HUDEP-2 (cell line): ENCODE data around the gene TNFAIP8.
"Not testable (repeated sequence)": the region's sequence is repeated elsewhere in the genome, so short reads cannot be mapped to it uniquely, and the experiment has no call there.

Source experiments
- DNase-seq, 76 experiments: peaks; one replicate each; lab custom pipeline; 2025; ENCODE audit not compliant: unreplicated experiment in 76 of 76; lab: John Stamatoyannopoulos, UW

The TNFAIP8 gene

DNA sequence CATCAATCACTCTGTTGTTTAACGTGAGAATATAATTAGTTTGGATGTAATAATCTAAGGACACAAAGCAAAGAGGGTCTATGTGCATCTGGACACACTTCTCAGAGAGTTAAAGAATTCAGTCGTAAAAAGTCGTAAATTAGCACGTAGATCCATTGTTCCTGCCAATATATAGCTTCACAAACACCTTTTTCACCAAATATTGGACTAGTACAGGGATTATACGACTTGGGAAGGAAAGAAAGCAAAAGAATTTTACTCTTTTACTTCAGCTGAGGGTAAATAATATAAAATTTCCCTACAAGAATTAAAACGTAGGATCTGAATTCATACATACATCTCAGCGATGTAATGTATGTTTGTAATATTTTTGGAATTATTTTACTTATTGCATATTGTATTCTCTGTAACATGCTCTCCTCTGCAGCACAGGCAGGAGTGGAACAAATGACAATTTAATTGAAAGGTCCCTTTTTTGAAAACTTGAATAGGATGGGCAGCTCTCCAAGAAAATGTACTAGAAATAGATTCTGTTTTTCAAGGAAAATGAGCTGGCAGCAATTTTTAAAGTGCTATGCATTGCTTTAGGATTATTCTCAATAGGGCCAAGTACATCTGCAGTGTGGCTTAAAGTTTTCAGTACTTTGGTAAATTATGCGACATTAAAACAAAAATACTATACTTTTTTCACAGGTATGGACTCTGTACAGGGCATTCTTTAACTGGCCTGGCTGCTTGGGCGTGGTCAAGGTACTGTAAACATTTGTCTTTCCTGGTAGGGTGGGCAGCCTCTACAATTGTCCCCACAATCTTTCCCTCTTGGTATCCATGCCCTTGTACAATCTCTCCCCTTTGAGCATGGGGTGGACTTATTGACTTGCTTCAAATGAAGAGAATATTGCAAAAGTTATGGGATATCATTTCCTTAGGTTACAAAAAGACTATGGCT lies 56.7 kb downstream of the TNFAIP8 start:
- DNase-seq = no peak

DNA sequence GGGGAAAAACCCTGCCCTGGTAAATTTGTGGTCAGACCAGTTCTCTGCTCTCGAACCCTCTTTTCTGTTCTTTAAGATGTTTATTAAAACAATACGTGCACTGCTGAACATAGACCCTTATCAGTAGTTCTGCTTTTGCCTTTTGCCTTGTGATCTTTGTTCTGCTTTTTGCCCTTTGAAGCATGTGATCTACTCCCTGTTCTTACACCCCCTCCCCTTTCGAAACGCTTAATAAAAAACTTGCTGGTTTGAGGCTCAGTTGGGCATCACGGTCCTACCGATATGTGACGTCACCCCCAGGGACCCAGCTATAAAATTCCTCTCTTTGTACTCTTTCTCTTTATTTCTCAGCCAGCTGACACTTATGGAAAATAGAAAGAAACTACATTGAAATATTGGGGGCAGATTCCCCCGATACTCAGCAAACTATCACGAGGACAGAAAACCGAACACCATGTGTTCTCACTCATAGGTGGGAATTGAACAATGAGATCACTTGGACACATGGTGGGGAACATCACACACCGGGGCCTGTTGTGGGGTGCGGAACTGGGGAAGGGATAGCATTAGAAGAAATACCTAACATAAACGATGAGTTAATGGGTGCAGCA lies 58.4 kb downstream of the TNFAIP8 start:
- DNase-seq = peak in 8 of 76 experiments; percentile 15 to 58 (median 34)

DNA sequence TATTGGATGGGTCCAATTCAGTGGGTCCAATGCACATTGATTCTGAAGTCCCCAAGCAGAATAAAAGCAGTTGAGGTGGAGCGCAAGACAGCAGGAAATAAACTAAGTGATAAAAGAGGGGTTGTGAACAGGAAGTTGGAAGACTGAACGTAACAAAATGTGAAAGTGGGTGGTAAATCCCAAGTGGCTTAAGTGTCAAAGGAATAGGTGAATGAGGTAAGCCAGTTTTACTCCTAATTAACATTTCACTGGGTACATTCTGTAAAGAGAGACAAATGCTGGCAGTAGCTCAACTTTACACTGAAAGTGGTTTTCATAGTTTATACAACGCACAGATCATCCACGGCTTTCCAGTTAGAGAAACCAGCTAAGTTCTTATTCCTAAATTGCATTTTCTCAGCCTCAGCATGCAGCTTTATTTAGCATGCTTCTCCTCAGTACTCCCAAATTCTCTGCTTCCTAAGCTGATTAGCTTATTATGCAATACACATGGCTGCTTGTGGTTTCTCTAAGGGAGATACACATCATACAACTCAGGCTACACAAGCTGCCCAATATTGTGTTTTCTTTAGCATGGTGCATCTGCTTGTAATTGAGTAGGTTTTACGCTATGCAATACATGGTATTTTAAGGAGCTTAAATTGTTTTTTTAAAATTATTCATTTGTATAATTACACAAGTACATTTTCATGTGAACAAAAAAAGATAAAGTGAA lies 62.2 kb downstream of the TNFAIP8 start:
- DNase-seq = peak in 2 of 76 experiments; percentile 14 to 34

DNA sequence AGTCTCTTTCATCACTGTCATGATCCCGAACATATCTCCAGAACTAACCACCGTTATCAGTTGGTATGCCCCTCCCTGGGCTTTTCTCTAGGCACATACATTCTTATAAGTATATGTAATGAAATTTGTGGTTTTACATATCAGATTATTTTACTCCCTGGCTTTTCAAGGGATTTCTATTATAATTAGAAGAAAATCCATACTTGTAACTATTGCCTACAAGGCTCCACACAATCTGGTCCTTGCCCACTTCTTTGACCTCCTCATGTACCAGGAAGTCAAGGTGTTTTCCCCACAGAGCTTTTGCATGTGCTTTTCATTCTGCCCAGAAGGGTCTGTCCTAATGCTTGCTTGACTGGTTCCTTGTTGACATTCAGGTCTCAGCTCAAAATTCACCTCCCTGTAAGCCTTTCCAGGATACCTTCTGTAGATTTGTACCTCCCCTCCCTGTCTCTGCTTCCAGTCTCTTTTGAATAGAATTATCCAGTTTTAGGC lies 62.8 kb downstream of the TNFAIP8 start:
- peak in 3 of 76 experiments; percentile 5 to 25 (median 23) for DNase-seq

DNA sequence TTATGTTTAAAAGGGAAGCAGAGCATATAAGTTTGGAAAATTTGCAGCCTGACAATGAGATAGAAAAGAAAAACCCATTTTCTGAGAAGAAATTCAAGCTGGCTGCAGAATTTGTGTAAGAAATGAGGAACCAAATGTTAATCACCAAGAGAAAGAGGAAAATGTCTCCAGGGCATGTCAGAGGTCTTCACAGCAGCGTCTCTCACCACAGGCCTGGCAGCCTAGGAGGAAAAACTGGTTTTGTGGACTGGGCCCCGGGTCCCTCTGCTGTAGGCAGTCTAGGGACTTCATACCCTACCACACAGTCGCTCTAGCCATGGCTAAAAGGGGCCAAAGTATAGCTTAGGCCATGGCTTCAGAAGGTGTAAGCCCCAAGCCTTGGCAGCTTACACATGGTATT lies 64.3 kb downstream of the TNFAIP8 start:
- DNase-seq = no peak

DNA sequence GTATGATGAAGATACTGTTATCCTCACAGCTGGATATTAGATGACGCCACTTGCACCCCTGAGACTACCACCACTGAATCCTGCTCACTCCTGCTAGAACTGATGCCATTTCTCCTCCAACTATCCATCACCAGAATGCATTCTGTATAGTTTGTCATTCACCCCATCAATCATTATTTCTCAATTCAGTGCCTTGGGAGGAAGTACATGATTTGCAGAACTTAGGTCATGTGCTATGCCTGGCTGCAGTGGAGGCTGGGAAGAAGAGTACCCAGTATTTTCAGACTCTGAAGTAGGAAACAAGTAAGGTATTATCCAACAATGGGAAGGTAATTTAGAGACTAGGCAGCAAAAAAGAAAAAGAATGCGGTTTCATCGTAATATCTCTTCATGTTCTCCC lies 70.2 kb downstream of the TNFAIP8 start:
- no peak for DNase-seq

DNA sequence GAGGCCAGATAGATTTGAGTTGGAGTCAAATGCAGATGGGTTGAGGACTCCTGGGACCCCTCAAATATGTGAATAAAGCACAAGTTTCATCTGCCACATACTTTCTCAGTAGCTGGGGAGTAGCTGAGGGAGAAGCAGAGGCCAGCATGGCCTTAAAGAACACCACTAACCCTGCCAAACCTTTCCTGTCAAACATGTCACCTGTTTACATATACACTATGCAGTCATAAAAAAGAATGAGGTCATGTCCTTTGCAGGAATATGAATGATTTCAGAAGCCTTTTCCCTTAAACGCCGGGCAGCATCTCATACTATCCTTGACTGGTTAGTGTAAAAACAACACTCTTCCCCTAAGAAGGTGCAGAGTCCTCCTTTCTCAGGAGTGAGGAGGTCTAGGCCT lies 71.2 kb downstream of the TNFAIP8 start:
- DNase-seq = no peak

DNA sequence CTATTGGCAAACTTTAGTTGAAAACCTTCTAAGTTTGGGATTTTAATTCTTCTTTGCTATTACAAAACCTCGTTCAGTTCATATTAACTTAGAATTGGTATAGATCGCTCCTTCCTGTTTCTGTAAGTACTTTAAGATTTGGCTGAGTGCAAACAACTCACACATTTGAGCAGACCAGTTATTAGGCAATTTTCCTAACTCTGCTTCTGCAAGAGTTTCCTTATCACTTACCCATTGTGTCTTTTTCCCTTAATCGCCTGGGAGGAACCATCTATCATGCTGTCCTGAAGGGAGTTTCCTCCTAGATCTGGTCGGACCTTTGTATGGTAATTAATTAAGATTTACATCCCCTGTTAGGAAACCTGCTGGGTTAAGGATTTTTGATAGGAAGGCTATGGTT lies 71.8 kb downstream of the TNFAIP8 start:
- peak in 1 of 76 experiments; percentile 10 for DNase-seq

DNA sequence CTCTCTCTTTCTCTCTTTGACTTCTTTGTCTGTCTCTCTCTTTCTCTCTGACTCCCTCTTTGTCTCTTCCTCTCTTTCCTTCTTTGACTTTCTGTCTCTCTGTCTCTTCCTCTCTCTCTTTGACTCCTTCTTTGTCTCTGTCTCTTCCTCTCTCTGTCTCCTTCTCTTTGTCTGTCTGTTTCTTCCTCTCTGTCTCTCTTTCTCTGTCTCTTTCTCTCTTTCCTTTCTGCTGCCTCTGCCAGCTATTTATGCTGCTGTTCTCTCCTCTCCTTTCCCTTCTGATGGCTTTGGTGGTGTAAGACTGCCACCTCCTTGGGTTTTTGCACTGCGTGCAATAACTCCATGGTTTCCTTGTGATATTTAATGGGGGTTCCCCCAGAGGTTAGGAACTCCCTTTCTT lies 72.3 kb downstream of the TNFAIP8 start:
- peak in 1 of 76 experiments; percentile 42 for DNase-seq

DNA sequence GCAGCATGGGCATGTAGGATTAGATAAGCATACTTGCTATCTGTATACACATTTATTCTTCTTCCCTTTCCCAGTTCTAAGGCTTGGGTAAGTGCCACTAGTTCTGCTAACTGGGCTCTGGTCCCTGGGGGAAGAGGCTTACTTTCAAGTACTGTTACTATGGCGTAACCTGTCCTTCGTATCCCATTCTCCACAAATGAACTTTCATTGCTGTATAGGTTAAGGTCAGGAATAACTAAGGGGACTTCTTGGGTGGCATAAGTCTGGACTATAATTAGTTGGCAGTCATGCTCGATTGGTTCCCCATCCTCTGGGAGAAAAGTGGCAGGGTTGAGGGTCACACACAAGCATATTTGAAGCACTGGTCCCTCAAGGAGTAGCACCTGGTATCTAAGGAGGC lies 72.8 kb downstream of the TNFAIP8 start:
- DNase-seq = peak in 2 of 76 experiments; percentile 5 to 42

DNA sequence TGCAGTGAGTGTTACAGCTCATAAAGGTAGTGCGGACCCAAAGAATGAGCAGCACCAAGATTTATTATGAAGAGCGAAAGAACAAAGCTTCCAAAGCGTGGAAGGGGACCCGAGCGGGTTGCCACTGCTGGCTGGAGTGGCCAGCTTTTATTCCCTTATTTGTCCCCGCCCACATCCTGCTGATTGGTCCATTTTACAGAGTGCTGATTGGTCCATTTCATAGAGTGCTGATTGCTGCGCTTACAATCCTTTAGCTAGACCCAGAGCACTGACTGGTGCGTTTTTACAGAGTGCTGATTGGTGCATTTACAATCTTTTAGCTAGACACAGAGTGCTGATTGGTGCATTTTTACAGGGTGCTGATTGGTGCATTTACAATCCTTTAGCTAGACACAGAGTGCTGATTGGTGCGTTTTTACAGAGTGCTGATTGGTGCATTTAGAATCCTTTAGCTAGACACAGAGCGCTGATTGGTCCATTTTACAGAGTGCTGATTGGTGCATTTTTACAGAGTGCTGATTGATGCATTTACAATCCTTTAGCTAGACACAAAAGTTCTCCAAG lies 76.9 kb downstream of the TNFAIP8 start:
- DNase-seq = not testable (repeated sequence)

DNA sequence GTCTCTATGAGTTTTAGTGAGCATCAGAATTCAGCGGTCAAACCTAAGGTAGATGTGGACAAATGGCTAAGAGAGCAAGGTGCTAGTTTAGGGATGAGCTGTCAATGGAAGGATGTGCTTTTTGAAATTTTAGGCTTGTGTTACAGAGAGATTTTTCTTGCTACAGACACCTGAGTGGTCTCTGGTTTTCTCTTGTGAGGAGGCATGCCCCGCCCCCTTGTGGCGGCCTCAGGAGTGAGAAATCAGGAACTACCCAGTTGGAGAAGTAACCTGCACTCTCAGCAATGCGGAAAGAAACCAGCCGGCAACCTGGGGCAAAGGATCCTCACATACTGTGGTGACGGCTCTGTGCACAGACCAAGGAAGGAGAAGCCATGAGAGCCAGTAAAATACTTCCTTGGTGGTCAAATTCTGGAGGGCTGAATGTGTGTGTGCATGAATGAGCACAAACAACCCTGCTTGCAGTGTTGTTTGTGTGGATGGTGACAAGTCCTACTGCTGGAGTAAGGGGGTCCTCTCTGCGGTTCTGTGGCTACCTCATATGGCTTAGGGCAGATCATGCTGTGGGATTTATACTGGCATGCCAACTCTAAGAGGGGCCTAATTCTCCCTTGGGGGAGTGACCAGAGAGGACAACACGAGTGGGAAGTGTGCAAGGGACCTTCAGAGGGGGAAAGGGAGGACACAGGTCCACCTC lies 79.8 kb downstream of the TNFAIP8 start:
- peak in 50 of 76 experiments; percentile 1 to 57 (median 24) for DNase-seq

DNA sequence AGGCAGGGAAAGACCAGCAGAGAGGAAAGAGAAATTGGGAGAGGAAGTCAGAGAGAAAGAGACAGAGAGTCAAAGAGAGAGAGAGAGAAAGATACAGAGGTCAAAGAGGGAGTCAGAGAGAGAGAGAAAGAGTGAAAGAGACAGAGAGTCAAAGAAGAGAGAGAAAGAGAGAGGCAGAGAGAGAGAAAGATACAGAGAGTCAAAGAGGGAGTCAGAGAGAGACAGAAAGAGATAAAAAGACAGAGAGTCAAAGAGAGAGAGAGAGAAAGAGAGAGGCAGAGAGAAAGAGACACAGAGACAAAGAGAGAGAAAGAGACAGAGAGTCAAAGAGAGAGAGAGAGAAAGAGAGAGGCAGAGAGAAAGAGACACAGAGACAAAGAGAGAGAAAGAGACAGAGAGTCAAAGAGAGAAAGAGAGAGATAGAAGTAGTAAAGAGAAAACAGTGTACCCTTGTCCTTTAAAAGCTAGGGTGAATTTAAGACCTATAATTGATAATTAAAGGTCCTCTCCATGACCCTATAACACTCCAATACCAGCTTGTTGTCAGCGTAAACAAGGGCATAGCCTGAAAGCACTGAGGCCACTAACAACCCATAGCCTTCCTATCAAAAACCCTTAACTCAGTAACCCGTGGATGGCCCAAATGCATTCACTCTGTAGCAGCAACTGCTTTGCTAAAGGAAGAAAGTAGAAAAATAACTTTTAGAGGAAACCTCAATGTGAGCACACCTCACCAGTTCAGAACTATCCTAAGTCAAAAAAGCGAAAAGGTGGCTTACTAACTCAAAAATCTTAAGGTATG lies 82.2 kb downstream of the TNFAIP8 start:
- peak in 1 of 76 experiments; percentile 34 for DNase-seq

DNA sequence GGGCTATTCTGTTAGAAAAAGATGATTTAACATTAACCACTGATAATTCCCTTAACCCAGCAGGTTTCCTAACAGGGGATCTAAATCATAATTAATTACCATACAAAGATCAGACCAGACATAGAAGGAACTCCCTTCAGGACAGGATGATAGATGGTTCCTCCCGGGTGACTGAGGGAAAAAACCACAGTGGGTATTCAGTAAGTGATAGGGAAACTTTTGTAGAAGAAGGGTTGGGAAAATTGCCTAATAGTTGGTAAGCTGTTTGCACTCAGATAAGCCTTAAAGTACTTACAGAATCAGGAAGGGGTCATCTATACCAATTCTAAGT lies 82.7 kb downstream of the TNFAIP8 start:
- DNase-seq = peak in 2 of 76 experiments; percentile 26 to 34

DNA sequence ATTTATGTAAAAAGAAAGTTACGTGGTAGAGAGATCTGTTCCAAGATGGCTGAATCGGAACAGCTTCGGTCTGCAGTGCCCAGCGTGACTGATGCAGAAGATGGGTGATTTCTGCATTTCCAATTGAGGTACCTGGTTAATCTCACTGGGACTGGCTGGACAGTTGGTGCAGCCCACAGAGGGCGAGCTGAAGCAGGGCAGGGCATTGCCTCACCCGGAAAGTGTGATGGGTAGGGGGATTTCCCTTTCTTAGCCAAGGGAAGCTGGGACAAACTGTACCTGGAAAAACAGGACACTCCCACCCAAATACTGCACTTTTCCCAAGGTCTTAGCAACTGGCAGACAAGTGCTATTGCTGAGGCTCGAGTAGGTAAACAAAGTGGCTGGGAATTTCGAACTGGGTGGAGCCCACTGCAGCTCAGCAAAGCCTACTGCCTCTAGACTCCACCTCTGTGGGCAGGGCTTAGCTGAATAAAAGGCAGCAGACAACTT lies 83.4 kb downstream of the TNFAIP8 start:
- no peak for DNase-seq

DNA sequence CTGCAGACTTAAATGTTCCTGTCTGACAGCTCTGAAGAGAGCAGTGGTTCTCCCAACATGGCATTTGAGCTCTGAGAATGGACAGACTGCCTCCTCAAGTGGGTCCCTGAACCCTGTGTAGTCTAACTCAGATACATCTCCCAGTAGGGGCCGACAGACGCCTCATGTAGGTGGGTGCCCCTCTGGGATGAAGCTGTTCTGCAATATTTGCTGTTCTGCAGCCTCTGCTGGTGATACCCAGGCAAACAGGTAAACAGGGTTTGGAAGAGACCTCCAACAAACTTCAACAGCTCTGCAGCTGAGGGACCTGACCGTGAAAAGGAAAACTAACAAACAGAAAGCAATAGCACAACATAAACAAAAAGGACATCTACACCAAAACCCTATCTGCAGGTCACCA lies 83.8 kb downstream of the TNFAIP8 start:
- not testable (repeated sequence) for DNase-seq

DNA sequence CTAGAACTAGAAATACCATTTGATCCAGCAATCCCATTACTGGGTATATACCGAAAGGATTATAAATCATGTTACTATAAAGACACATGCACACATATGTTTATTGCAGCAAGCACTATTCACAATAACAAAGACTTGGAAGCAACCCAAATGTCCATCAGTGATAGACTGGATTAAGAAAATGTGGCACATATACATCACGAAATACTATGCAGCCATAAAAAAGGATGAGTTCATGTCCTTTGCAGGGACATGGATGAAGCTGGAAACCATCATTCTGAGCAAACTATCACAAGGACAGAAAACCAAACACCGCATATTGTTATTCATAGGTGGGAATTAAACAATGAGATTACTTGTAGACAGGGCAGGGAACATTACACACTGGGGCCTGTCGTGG lies 88.8 kb downstream of the TNFAIP8 start:
- DNase-seq = not testable (repeated sequence)

DNA sequence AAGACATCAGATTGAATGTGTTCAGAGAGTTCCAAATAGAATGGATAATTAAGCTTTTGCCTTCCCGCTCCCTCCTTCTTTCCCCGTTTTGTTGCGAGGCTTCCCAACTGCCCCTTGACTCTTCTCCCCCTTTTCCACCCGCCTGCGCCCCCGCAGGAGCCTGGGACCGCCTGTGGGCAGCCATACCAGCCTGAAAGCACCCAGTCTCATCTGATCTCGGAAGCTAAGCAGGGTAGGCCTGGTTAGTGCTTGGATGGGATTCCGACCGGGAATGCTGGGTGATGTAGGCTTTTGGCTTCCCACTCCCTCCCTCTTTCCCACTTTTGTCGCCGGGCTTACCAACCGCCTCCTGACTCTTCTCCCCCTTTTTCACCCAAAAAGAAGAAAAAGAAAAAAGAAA lies 89.7 kb downstream of the TNFAIP8 start:
- DNase-seq = no peak
